K562 (cell line): Measurements from ENCODE around the gene IFNGR1. TPM values are rescaled to one million over a fixed set of nuclear protein-coding genes. Genes with fewer than 3 reads are reported as not detected.

Experiments
- EHMT2 ChIP-seq: fragments of 450-650 bp; IDR thresholded peaks from 2 replicates; pipeline ENCODE4 v1.6.1; 2018; ENCODE audit warnings: antibody characterized with exemption
- GABPA ChIP-seq: fragments of 200-800 bp; sonication (Bioruptor generic); conservative IDR thresholded peaks from 2 replicates; pipeline ENCODE4 v1.6.1; 2016; ENCODE audit warnings: low read depth, missing genetic modification characterization, missing compliant biosample characterization
- ILK ChIP-seq: fragments of 450-650 bp; IDR thresholded peaks from 2 replicates; pipeline ENCODE4 v1.6.1; 2016; ENCODE audit warnings: missing genetic modification characterization, low read depth, mild to moderate bottlenecking, missing compliant biosample characterization, moderate library complexity, borderline replicate concordance
- MYBL2 ChIP-seq, 2 experiments: fragments of 450-650 bp in 1 of 2; sonication (generic) in 1 of 2; formaldehyde crosslinking in 1 of 2; IDR thresholded peaks; 2 replicates each; pipeline versions ENCODE4 v1.6.1 to v1.8.1; 2017 to 2022; ENCODE audit warnings: borderline replicate concordance in 1 of 2, inconsistent platforms in 1 of 2, low read depth in 1 of 2, mild to moderate bottlenecking in 1 of 2, missing genetic modification reagents in 1 of 2, moderate library complexity in 1 of 2
- RBM39 ChIP-seq: fragments of 200-400 bp; formaldehyde crosslinking; optimal IDR thresholded peaks from 2 replicates; pipeline ENCODE3; 2018; ENCODE audit warnings: low read depth, low read length
- SMAD3 ChIP-seq: fragments of 450-650 bp; formaldehyde crosslinking; conservative IDR thresholded peaks from 2 replicates; pipeline ENCODE4 v1.4.0; 2020; ENCODE audit warnings: mild to moderate bottlenecking
- SNRNP70 ChIP-seq: fragments of 200-400 bp; formaldehyde crosslinking; optimal IDR thresholded peaks from 2 replicates; pipeline ENCODE3; 2017; ENCODE audit warnings: low read depth, low read length
- USF1 ChIP-seq: sonication (generic); formaldehyde crosslinking; IDR thresholded peaks from 2 replicates; pipeline ENCODE4 v1.9.0; 2022; ENCODE audit warnings: mild to moderate bottlenecking, missing genetic modification reagents
- ZBTB40 ChIP-seq, 2 experiments: fragments of 450-650 bp in 1 of 2; sonication (generic) in 1 of 2; formaldehyde crosslinking in 1 of 2; IDR thresholded peaks; 2 replicates each; pipeline versions ENCODE4 v1.7.1 to v1.9.0; 2016 to 2022; ENCODE audit warnings: inconsistent platforms in 1 of 2, mild to moderate bottlenecking in 1 of 2, missing genetic modification reagents in 1 of 2
- ZNF197 ChIP-seq: fragments of 200-800 bp; sonication (Bioruptor generic); IDR thresholded peaks from 2 replicates; pipeline ENCODE4 v1.6.1; 2016; ENCODE audit warnings: low read depth, missing genetic modification characterization, missing compliant biosample characterization
- ZNF384 ChIP-seq: IDR thresholded peaks from 2 replicates; pipeline ENCODE4 v1.6.1; 2012; ENCODE audit warnings: low read depth, low read length, improper control_type of control experiment
- ZNF592 ChIP-seq: fragments of 450-650 bp; IDR thresholded peaks from 2 replicates; pipeline ENCODE4 v1.6.1; 2017; ENCODE audit warnings: antibody characterized with exemption, mild to moderate bottlenecking
- polyA plus RNA-seq, 8 experiments: library from polyadenylated mRNA; depleted of rRNA in 4 of 8; stranded (reverse) in 5 of 8; unstranded in 3 of 8; fragments of >200 nt; fragmentation: Nextera tagmentation in 2 of 8; fragmentation: Illumina TruSeq in 1 of 8; extraction: Ambion mirVana in 2 of 8; extraction: Trizol in 1 of 8; gene quantifications; 2 replicates each; pipeline versions ENCODE4 v1.2.1 to v1.2.3, GENCODE V29; 2011 to 2014; ENCODE audit warnings: inconsistent platforms in 1 of 8, missing spikeins in 1 of 8
- total RNA-seq, 7 experiments: library from RNA; depleted of rRNA in 6 of 7; stranded (reverse); fragments of >200 nt in 6 of 7; fragmentation: Illumina TruSeq in 2 of 7; extraction: Trizol in 2 of 7; gene quantifications; 2 replicates each; pipeline versions ENCODE4 v1.2.1 to v1.2.3, GENCODE V29; 2011 to 2021; ENCODE audit warnings: low replicate concordance in 1 of 7

Gene IFNGR1
- total and polyA plus RNA-seq, 9 of the 15 experiments (the other 6 are each of a cell fraction or from before 2014, with no cell fraction given) = 14.7 to 47.0 (median 26.7) TPM

GRCh38 chr6:137248702-137249101, 29.5 kb upstream of the IFNGR1 start (continued):
- TF ChIP-seq USF1 (CRISPR knock-in tag) (peak; percentile 21; the same call in 1 of the 2 replicates), SMAD3 (CRISPR knock-in tag) (no peak), RBM39 (no peak), SNRNP70 (no peak), ZBTB40 (IDR thresholded peaks at IDR 0.05) (peak; percentile 49; the same call in 1 of the 2 replicates), ZBTB40 (CRISPR knock-in tag; IDR thresholded peaks at IDR 0.05) (no peak), ZNF384 (no peak), EHMT2 (peak; percentile 61; the same call in 1 of the 2 replicates), ILK (no peak), MYBL2 (IDR thresholded peaks at IDR 0.05; ENCODE audit: low read depth) (0 out of 2 replicates have a peak, but pooled peaks have one; percentile 50), MYBL2 (CRISPR knock-in tag; IDR thresholded peaks at IDR 0.05; ENCODE audit: borderline replicate concordance) (no peak), ZNF197 (CRISPR knock-in tag) (no peak), GABPA (peak; percentile 66), ZNF592 (no peak)
